ENCODE measurements around the gene UGT1A9.

The UGT1A9 gene

GRCh38 chr2:233773854-233774253 lies 102.2 kb downstream of the UGT1A9 start:
- H3K79me2 ChIP-seq (ENCODE audit: insufficient read depth, low read length) = no peaks in the 10 kb centered on the region
- no peak for DNase-seq
- H4K20me1 ChIP-seq (ENCODE audit: insufficient read depth, low read length) = no peaks in the 10 kb centered on the region
- H3K9me3 ChIP-seq (ENCODE audit: insufficient read depth, low read length, severe bottlenecking) = no peaks in the 10 kb centered on the region
- no peak for ATAC-seq (ENCODE audit: insufficient read depth, low read depth)
- no peak overlapping the region for H3K27ac ChIP-seq (ENCODE audit: low read length)
- H3K4me3 ChIP-seq (ENCODE audit: low read depth in 1 of 2, low read length in 2 of 2) = no peak overlapping the region
- H3K4me2 ChIP-seq (ENCODE audit: insufficient read depth, low read length) = no peak overlapping the region
- H3K4me1 ChIP-seq (ENCODE audit: insufficient read depth, low read length) = no peaks in the 10 kb centered on the region
- TF ChIP-seq, protein P1, sequence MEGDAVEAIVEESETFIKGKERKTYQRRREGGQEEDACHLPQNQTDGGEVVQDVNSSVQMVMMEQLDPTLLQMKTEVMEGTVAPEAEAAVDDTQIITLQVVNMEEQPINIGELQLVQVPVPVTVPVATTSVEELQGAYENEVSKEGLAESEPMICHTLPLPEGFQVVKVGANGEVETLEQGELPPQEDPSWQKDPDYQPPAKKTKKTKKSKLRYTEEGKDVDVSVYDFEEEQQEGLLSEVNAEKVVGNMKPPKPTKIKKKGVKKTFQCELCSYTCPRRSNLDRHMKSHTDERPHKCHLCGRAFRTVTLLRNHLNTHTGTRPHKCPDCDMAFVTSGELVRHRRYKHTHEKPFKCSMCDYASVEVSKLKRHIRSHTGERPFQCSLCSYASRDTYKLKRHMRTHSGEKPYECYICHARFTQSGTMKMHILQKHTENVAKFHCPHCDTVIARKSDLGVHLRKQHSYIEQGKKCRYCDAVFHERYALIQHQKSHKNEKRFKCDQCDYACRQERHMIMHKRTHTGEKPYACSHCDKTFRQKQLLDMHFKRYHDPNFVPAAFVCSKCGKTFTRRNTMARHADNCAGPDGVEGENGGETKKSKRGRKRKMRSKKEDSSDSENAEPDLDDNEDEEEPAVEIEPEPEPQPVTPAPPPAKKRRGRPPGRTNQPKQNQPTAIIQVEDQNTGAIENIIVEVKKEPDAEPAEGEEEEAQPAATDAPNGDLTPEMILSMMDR (IDR thresholded peaks at IDR 0.05; ENCODE audit: borderline replicate concordance, extremely low read depth, low read length, poor library complexity, severe bottlenecking) = no peak
- TF ChIP-seq EZH2 (IDR thresholded peaks at IDR 0.05; ENCODE audit: borderline replicate concordance, low read depth, low read length, severe bottlenecking) = no peak
- no peaks in the 10 kb centered on the region for H3K27me3 ChIP-seq (ENCODE audit: insufficient read depth, low read length, poor library complexity)
- H3K9ac ChIP-seq (ENCODE audit: low read depth, low read length) = no peak overlapping the region
- H3K36me3 ChIP-seq (ENCODE audit: insufficient read depth, low read length) = no peaks in the 10 kb centered on the region
- no peak overlapping the region for H2AFZ ChIP-seq (ENCODE audit: low read depth, low read length)

DNA sequence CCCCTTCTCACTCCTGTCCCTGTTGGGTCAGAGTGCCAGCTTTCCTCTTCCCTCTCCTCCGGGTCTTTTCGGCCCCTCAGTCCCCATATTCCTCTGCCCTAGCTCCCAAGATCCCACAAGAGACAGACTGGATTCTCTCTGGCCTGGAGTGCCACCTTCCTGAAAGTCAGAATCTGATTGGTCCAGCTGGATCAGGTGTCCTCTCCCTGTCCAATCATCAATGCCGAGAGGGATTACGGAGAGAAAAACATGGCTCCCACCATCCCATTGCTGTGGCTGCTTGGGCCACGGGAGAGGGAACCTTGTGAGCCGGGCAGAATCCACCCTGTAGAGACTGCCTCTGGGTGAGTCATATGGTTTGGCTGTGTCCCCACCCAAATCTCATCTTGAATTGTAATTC lies 103.7 kb downstream of the UGT1A9 start:
- no peak overlapping the region for H3K4me2 ChIP-seq (ENCODE audit: insufficient read depth, low read length)
- H3K9ac ChIP-seq (ENCODE audit: low read depth, low read length) = no peak overlapping the region
- H3K27ac ChIP-seq (ENCODE audit: low read length) = no peak overlapping the region
- H3K36me3 ChIP-seq (ENCODE audit: insufficient read depth, low read length) = no peaks in the 10 kb centered on the region
- DNase-seq (no peak), ATAC-seq (ENCODE audit: insufficient read depth, low read depth) (no peak)
- H3K27me3 ChIP-seq (ENCODE audit: insufficient read depth, low read length, poor library complexity) = no peaks in the 10 kb centered on the region
- no peak overlapping the region for H3K4me3 ChIP-seq (ENCODE audit: low read depth in 1 of 2, low read length in 2 of 2)
- H4K20me1 ChIP-seq (ENCODE audit: insufficient read depth, low read length) = no peaks in the 10 kb centered on the region
- no peaks in the 10 kb centered on the region for H3K79me2 ChIP-seq (ENCODE audit: insufficient read depth, low read length)
- no peak overlapping the region for H2AFZ ChIP-seq (ENCODE audit: low read depth, low read length)
- no peaks in the 10 kb centered on the region for H3K9me3 ChIP-seq (ENCODE audit: insufficient read depth, low read length, severe bottlenecking)
- TF ChIP-seq, protein P1 (IDR thresholded peaks at IDR 0.05; ENCODE audit: borderline replicate concordance, extremely low read depth, low read length, poor library complexity, severe bottlenecking) = no peak
- no peak for TF ChIP-seq EZH2 (IDR thresholded peaks at IDR 0.05; ENCODE audit: borderline replicate concordance, low read depth, low read length, severe bottlenecking)
- no peaks in the 10 kb centered on the region for H3K4me1 ChIP-seq (ENCODE audit: insufficient read depth, low read length)

DNA sequence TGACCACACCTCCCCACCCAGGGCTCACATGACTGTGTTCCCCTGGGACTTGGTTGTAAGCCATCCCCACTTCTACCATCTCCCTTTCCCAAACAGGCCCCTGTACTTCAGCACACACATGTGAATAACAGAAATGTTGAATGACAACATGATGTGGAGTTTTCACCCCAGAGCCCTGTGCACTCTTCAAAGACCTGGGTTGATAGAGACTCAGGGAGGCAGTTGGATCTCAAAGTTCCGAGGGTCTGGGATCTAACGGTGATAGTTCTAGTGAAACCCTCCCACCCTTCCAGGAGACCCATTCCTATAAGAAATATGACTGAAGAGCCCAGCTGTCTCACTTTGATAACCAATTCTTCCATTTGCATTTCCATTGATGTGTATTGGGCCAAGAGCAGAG lies 106.3 kb downstream of the UGT1A9 start, which contains the start of gene MROH2A:
Gene MROH2A (plus strand): TSS at position 301 of the 400 bp plus-strand sequence. CDS start 1,029 bp downstream, outside the sequence.
- no peak within 1 kb of the TSS for H3K4me2 ChIP-seq (ENCODE audit: insufficient read depth, low read length)
- H3K9ac ChIP-seq (ENCODE audit: low read depth, low read length) = no peak within 1 kb of the TSS
- H3K27ac ChIP-seq (ENCODE audit: low read length) = no peak within 1 kb of the TSS
- H3K36me3 ChIP-seq (ENCODE audit: insufficient read depth, low read length) = no peaks in the 10 kb centered on the region
- H2AFZ ChIP-seq (ENCODE audit: low read depth, low read length) = no peak within 1 kb of the TSS
- H3K27me3 ChIP-seq (ENCODE audit: insufficient read depth, low read length, poor library complexity) = no peaks in the 10 kb centered on the region
- no peak for TF ChIP-seq EZH2 (IDR thresholded peaks at IDR 0.05; ENCODE audit: borderline replicate concordance, low read depth, low read length, severe bottlenecking)
- TF ChIP-seq, protein P1 (IDR thresholded peaks at IDR 0.05; ENCODE audit: borderline replicate concordance, extremely low read depth, low read length, poor library complexity, severe bottlenecking) = no peak
- no peaks in the 10 kb centered on the region for H3K4me1 ChIP-seq (ENCODE audit: insufficient read depth, low read length)
- no peaks in the 10 kb centered on the region for H3K79me2 ChIP-seq (ENCODE audit: insufficient read depth, low read length)
- DNase-seq (no peak), ATAC-seq (ENCODE audit: insufficient read depth, low read depth) (no peak)
- H4K20me1 ChIP-seq (ENCODE audit: insufficient read depth, low read length) = no peaks in the 10 kb centered on the region
- no peak within 1 kb of the TSS for H3K4me3 ChIP-seq (ENCODE audit: low read depth in 1 of 2, low read length in 2 of 2)
- no peaks in the 10 kb centered on the region for H3K9me3 ChIP-seq (ENCODE audit: insufficient read depth, low read length, severe bottlenecking)

DNA sequence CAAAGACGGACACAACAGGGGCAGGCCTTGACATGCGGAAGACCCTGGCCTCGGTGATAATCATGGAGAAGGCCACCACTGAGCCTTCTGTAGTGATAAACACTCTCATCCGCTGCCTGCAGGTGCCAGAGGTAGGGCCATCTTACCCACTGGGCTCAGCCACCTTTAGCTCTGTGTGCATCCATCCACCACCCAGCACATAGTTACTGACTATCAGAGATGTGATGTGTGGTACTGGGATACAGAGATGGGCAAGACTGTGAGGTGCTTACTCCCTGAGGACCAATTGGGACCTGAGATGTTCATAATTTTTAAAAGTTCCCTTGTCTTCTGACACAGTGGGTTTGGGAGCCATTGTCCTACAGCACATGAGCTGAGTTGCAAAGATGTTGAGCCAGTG lies 108.0 kb downstream of the UGT1A9 start:
- no peaks in the 10 kb centered on the region for H3K9me3 ChIP-seq (ENCODE audit: insufficient read depth, low read length, severe bottlenecking)
- H3K4me3 ChIP-seq (ENCODE audit: low read depth in 1 of 2, low read length in 2 of 2) = no peak overlapping the region
- no peaks in the 10 kb centered on the region for H3K27me3 ChIP-seq (ENCODE audit: insufficient read depth, low read length, poor library complexity)

More for the DNA sequence above, 108.0 kb downstream of the UGT1A9 start:
- Histone ChIP-seq H3K79me2 (ENCODE audit: insufficient read depth, low read length) (no peaks in the 10 kb centered on the region), H3K4me2 (ENCODE audit: insufficient read depth, low read length) (no peak overlapping the region), H4K20me1 (ENCODE audit: insufficient read depth, low read length) (no peaks in the 10 kb centered on the region), H3K36me3 (ENCODE audit: insufficient read depth, low read length) (no peaks in the 10 kb centered on the region), H3K27ac (ENCODE audit: low read length) (no peak overlapping the region), H3K4me1 (ENCODE audit: insufficient read depth, low read length) (no peaks in the 10 kb centered on the region), H3K9ac (ENCODE audit: low read depth, low read length) (no peak overlapping the region), H2AFZ (ENCODE audit: low read depth, low read length) (no peak overlapping the region)
- no peak for ATAC-seq (ENCODE audit: insufficient read depth, low read depth)
- TF ChIP-seq, protein P1 (IDR thresholded peaks at IDR 0.05; ENCODE audit: borderline replicate concordance, extremely low read depth, low read length, poor library complexity, severe bottlenecking) = no peak
- TF ChIP-seq EZH2 (IDR thresholded peaks at IDR 0.05; ENCODE audit: borderline replicate concordance, low read depth, low read length, severe bottlenecking) = no peak
- no peak for DNase-seq

Measured in DND-41 (cell line).